MM.1S (cell line): ENCODE results near the gene NGRN.
A peak's percentile ranks its signal among the peaks of the same experiment; 100 is the strongest.

Experiments used
- DNase-seq: peaks from one replicate; pipeline ENCODE4 v3.0.0-alpha.2; 2015
- H2AFZ ChIP-seq: fragments of 300-600 bp; sonication (generic); 2 replicates; pipeline ENCODE4 v1.6.0; 2016; ENCODE audit warnings: antibody characterized with exemption, low read length
- H3F3A ChIP-seq: fragments of 300-600 bp; sonication (generic); 2 replicates; pipeline ENCODE4 v1.6.1; 2016; ENCODE audit warnings: mild to moderate bottlenecking, antibody characterized with exemption, low read length, moderate library complexity, mixed read lengths; ENCODE audit not compliant: insufficient read depth
- H3K27ac ChIP-seq: fragments of 300-600 bp; sonication (generic); 2 replicates; pipeline ENCODE4 v1.5.1; 2016; ENCODE audit warnings: mild to moderate bottlenecking, low read length
- H3K27me3 ChIP-seq: fragments of 300-600 bp; sonication (generic); replicated peaks from 2 replicates; pipeline ENCODE4 v1.6.0; 2016; ENCODE audit warnings: low read length; ENCODE audit not compliant: insufficient read depth
- H3K36me3 ChIP-seq: fragments of 300-600 bp; sonication (generic); replicated peaks from 2 replicates; pipeline ENCODE4 v1.6.1; 2016; ENCODE audit warnings: mild to moderate bottlenecking, low read length, mixed read lengths; ENCODE audit not compliant: insufficient read depth
- H3K4me1 ChIP-seq: fragments of 300-600 bp; sonication (generic); 2 replicates; pipeline ENCODE4 v1.6.1; 2016; ENCODE audit warnings: low read length, mixed read lengths
- H3K4me2 ChIP-seq: fragments of 300-600 bp; sonication (generic); 2 replicates; pipeline ENCODE4 v1.6.0; 2016; ENCODE audit warnings: low read depth, low read length
- H3K4me3 ChIP-seq: fragments of 300-600 bp; sonication (generic); 2 replicates; pipeline ENCODE4 v1.5.1; 2016; ENCODE audit warnings: low read length, mixed read lengths
- H3K79me2 ChIP-seq: fragments of 300-600 bp; sonication (generic); 2 replicates; pipeline ENCODE4 v1.6.1; 2016; ENCODE audit warnings: mixed run types, low read length, mixed read lengths
- H3K9ac ChIP-seq: fragments of 300-600 bp; sonication (generic); 2 replicates; pipeline ENCODE4 v1.6.1; 2016; ENCODE audit warnings: low read length, mixed read lengths
- H3K9me2 ChIP-seq: fragments of 300-600 bp; sonication (generic); replicated peaks from 2 replicates; pipeline ENCODE4 v1.6.1; 2016; ENCODE audit warnings: mild to moderate bottlenecking, low read length, mixed read lengths; ENCODE audit not compliant: insufficient read depth
- H3K9me3 ChIP-seq: fragments of 300-600 bp; sonication (generic); replicated peaks from 2 replicates; pipeline ENCODE4 v1.6.1; 2016; ENCODE audit warnings: mild to moderate bottlenecking, low read length, mixed read lengths; ENCODE audit not compliant: insufficient read depth
- H4K20me1 ChIP-seq: fragments of 300-600 bp; sonication (generic); 2 replicates; pipeline ENCODE4 v1.6.1; 2016; ENCODE audit warnings: mild to moderate bottlenecking, low read length, moderate library complexity, mixed read lengths; ENCODE audit not compliant: insufficient read depth
- EZH2 ChIP-seq: fragments of 300-600 bp; sonication (generic); optimal IDR thresholded peaks from 2 replicates; pipeline ENCODE3; 2017; ENCODE audit warnings: low read depth, mild to moderate bottlenecking, antibody characterized with exemption, low read length, mixed read lengths
- EZH2phosphoT487 ChIP-seq: fragments of 300-600 bp; sonication (generic); IDR thresholded peaks from 2 replicates; pipeline ENCODE4 v1.6.1; 2018; ENCODE audit warnings: antibody characterized with exemption, low read length
- TF ChIP-seq, protein P1 (sequence below): fragments of 300-600 bp; sonication (generic); IDR thresholded peaks from 2 replicates; pipeline ENCODE4 v1.5.1; 2016; ENCODE audit warnings: antibody characterized with exemption, low read length, mixed read lengths

NGRN gene

DNA sequence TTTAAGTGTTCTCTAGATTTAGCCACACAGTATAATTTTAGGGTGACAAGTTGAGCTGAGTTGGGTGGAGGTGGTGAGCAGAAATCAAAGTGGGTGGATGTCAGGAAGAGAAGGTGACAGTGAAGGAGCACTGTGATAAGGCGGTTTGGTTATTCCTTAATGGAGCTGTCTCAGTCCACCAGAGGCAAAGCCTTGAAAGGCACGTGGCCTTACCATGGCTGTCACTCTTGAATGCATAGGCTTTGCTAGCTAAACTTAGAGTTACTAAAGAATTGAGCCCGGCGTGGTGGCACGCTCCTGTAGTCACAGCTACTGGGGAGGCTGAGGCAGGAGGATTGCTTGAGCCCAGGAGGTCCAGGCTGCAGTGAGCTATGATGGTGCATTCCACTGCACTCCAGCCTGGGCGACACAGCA, 16.7 kb upstream of the NGRN start:
- no peaks in the 10 kb centered on the region for H3K36me3 ChIP-seq
- no peaks in the 10 kb centered on the region for H3K9me2 ChIP-seq
- H3K9ac ChIP-seq = no peak overlapping the region
- H3K4me3 ChIP-seq = 0 out of 2 replicates have a peak overlapping the region, but pooled peaks have one; percentile 68
- H3K9me3 ChIP-seq = no peaks in the 10 kb centered on the region
- H3F3A ChIP-seq = no peaks in the 10 kb centered on the region
- no peak for TF ChIP-seq EZH2
- TF ChIP-seq EZH2phosphoT487 = no peak
- TF ChIP-seq, protein P1, sequence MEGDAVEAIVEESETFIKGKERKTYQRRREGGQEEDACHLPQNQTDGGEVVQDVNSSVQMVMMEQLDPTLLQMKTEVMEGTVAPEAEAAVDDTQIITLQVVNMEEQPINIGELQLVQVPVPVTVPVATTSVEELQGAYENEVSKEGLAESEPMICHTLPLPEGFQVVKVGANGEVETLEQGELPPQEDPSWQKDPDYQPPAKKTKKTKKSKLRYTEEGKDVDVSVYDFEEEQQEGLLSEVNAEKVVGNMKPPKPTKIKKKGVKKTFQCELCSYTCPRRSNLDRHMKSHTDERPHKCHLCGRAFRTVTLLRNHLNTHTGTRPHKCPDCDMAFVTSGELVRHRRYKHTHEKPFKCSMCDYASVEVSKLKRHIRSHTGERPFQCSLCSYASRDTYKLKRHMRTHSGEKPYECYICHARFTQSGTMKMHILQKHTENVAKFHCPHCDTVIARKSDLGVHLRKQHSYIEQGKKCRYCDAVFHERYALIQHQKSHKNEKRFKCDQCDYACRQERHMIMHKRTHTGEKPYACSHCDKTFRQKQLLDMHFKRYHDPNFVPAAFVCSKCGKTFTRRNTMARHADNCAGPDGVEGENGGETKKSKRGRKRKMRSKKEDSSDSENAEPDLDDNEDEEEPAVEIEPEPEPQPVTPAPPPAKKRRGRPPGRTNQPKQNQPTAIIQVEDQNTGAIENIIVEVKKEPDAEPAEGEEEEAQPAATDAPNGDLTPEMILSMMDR = no peak
- no peak overlapping the region for H3K27ac ChIP-seq
- H2AFZ ChIP-seq = peak overlapping the region; percentile 80; the same call in 1 of the 2 replicates
- no peaks in the 10 kb centered on the region for H4K20me1 ChIP-seq
- DNase-seq = no peak
- H3K4me1 ChIP-seq = no peaks in the 10 kb centered on the region
- peak overlapping the region; percentile 88 for H3K4me2 ChIP-seq
- no peaks in the 10 kb centered on the region for H3K27me3 ChIP-seq
- no peaks in the 10 kb centered on the region for H3K79me2 ChIP-seq

DNA sequence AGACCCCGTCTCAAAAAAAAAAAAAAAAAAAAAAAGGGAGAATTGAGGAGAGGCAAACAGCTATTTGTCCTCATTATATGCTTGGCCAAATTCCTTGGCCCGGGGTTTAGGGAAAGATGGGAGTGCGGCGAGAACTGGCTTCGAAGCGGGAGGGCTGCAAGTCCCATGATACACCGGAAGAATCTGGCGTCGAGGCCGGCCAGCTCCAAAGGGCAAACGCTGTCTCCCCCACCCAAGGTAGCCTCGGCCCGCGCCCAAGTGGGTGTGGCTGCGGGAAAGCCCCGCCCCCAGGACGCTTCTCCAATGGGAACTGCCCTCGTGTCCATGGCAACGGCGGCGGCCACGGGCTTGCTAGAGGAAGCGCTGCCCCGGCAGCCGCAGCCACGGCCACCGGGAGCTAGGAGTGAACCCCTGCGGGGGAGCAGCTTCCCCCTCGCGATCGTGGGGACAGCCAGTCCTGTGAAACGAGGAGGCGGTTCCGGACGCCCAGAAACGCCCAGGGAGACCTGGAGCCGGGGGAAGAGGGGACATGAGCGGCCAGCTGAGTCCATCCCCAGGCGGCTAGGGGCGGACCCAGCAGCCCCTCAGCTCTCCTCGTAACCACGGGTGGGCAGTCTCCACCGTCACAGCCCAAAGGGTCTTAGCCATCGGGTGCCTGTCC, 16.1 kb upstream of the NGRN start, which contains the start of gene TTLL13:
TSS of gene TTLL13 (plus strand) at position 354 of the 661 bp plus-strand sequence. CDS start 1,075 bp downstream, outside the sequence.
- Histone ChIP-seq H3K4me2 (peak within 1 kb of the TSS; percentile 88), H3K4me1 (no peaks in the 10 kb centered on the region), H3K9me2 (no peaks in the 10 kb centered on the region), H3F3A (no peaks in the 10 kb centered on the region), H3K4me3 (peak within 1 kb of the TSS; percentile 68), H3K9me3 (no peaks in the 10 kb centered on the region), H4K20me1 (no peaks in the 10 kb centered on the region), H2AFZ (peak within 1 kb of the TSS; percentile 80), H3K9ac (peak within 1 kb of the TSS; percentile 18; the same call in 1 of the 2 replicates), H3K27me3 (no peaks in the 10 kb centered on the region), H3K79me2 (no peaks in the 10 kb centered on the region), H3K36me3 (no peaks in the 10 kb centered on the region), H3K27ac (no peak within 1 kb of the TSS)
- DNase-seq = peak; percentile 73
- TF ChIP-seq EZH2phosphoT487 = no peak
- TF ChIP-seq EZH2 = no peak
- TF ChIP-seq, protein P1 = no peak

DNA sequence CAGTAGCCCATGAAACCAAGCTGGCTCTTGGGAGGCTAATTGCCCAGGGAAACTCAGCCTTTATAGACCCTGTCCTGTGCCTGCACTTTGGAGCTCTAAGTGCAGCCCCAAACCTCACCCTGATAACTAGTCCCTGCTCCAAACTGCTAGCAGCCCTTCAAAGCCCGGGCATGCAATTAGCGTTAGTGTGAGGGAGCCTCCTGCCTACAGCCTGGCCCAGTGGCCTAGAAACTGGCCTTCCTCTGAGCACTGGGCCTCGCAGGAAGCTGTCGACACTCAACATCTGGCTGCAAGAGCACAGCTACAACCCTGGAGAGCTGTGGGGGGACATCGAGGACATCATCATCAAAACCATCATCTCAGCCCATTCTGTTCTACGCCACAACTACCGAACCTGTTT, 7.7 kb upstream of the NGRN start:
- no peaks in the 10 kb centered on the region for H3K79me2 ChIP-seq
- H3K9me3 ChIP-seq = no peaks in the 10 kb centered on the region
- no peaks in the 10 kb centered on the region for H4K20me1 ChIP-seq
- no peak overlapping the region for H3K27ac ChIP-seq
- no peaks in the 10 kb centered on the region for H3K27me3 ChIP-seq
- TF ChIP-seq EZH2phosphoT487 = no peak
- TF ChIP-seq, protein P1 = no peak
- no peak for TF ChIP-seq EZH2
- H2AFZ ChIP-seq = no peak overlapping the region
- H3K9me2 ChIP-seq = no peaks in the 10 kb centered on the region
- no peak overlapping the region for H3K9ac ChIP-seq
- H3K4me3 ChIP-seq = no peak overlapping the region
- no peak overlapping the region for H3K4me2 ChIP-seq
- no peak for DNase-seq
- no peaks in the 10 kb centered on the region for H3K36me3 ChIP-seq
- H3K4me1 ChIP-seq = peaks cover 15% of the 10 kb centered on the region
- peaks cover 7% of the 10 kb centered on the region; the same call in 1 of the 2 replicates for H3F3A ChIP-seq
